RWPE1 (cell line): ENCODE measurements around the gene ASCL3.
"Not testable (repeated sequence)": the region's sequence is repeated elsewhere in the genome, so short reads cannot be mapped to it uniquely, and the experiment has no call there.

ENCODE experiments used
- CTCF ChIA-PET: fragments of 350-600 bp; sonication (Branson Sonifier 250); formaldehyde crosslinking; extraction: SDS; loops from one replicate; lab custom pipeline; 2021; lab: Yijun Ruan, JAX
- POLR2A ChIA-PET: fragments of 400-600 bp; formaldehyde crosslinking; extraction: SDS; loops from one replicate; lab custom pipeline; 2020; ENCODE audit warnings: antibody characterized with exemption; ENCODE audit not compliant: low non-redundant PET; lab: Yijun Ruan, JAX
- DNase-seq: peaks from one replicate; pipeline ENCODE4 v3.0.0; 2012; ENCODE audit warnings: low spot score
- H3K27ac ChIP-seq: fragments of 450-650 bp; 2 replicates; pipeline ENCODE4 v1.5.1; 2017
- TF ChIP-seq, protein P1 (sequence below): fragments of 450-650 bp; conservative IDR thresholded peaks from 2 replicates; pipeline ENCODE4 v1.5.1; 2017; ENCODE audit warnings: low read depth, mild to moderate bottlenecking

Gene ASCL3

DNA sequence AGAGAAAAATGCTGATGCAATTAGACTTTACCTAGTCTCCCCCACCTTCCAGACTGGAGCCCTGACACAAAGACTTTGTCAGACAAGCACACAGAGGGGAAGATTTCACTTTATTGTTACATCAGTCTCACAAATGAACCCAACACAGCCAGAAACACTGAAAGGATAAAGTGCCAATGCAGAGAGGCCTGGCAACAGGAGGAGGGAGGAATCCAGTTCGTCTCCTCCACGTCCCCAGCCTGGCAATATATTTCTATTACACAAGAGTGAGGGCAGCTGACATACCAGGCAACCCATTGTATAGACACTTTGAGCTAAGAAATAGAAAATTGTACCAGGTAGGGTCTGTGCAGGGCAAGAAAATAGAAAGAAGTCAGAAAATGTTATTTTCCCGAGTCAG, 37.7 kb upstream of the ASCL3 start:
- TF ChIP-seq, protein P1, sequence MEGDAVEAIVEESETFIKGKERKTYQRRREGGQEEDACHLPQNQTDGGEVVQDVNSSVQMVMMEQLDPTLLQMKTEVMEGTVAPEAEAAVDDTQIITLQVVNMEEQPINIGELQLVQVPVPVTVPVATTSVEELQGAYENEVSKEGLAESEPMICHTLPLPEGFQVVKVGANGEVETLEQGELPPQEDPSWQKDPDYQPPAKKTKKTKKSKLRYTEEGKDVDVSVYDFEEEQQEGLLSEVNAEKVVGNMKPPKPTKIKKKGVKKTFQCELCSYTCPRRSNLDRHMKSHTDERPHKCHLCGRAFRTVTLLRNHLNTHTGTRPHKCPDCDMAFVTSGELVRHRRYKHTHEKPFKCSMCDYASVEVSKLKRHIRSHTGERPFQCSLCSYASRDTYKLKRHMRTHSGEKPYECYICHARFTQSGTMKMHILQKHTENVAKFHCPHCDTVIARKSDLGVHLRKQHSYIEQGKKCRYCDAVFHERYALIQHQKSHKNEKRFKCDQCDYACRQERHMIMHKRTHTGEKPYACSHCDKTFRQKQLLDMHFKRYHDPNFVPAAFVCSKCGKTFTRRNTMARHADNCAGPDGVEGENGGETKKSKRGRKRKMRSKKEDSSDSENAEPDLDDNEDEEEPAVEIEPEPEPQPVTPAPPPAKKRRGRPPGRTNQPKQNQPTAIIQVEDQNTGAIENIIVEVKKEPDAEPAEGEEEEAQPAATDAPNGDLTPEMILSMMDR = no peak
- CTCF ChIA-PET = interaction anchor here (1.0 kb wide), 1 partner anchor 35 kb away, joined by 4 read pairs; no protein-coding TSS in a partner anchor
- DNase-seq = no peak
- no peak overlapping the region for H3K27ac ChIP-seq
- POLR2A ChIA-PET = no interaction called here

DNA sequence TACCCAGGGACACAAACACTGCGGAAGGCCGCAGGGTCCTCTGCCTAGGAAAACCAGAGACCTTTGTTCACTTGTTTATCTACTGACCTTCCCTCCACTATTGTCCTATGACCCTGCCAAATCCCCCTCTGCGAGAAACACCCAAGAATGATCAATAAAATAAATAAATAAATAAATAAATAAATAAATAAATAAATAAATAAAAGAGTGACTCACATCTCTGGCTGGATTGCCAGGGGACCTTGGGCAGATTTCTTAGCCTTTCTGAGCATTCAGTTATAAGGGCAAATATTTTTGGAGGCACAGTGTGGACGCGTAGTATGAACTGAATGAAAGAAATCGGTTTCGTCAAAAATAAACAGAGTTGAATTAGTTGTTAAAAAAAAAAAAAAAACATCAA, 36.5 kb upstream of the ASCL3 start:
- POLR2A ChIA-PET, CTCF ChIA-PET, DNase-seq, H3K27ac ChIP-seq: not testable (repeated sequence)

DNA sequence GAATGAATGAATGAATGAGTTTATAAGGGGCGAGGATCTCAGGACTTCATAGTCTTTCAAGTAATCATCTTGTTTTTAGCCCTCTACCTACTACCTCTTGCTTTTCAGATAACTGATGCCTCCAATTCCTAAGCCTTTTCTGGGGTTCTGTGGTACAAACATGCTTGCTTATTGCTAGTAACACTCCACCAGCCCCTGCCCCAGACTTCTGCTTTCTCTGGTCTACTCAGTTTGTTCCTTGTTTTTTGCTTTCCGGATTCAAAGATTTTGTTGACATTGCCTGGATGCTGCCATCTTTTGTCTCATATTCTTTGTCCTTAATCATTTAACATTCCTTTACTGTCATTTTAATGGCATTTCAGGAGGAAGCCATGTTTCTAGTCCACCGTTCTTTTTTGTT, 30.3 kb upstream of the ASCL3 start:
- no peak for DNase-seq
- TF ChIP-seq, protein P1 = no peak
- ChIA-PET CTCF (no interaction called here), POLR2A (no interaction called here)
- H3K27ac ChIP-seq = no peak overlapping the region

DNA sequence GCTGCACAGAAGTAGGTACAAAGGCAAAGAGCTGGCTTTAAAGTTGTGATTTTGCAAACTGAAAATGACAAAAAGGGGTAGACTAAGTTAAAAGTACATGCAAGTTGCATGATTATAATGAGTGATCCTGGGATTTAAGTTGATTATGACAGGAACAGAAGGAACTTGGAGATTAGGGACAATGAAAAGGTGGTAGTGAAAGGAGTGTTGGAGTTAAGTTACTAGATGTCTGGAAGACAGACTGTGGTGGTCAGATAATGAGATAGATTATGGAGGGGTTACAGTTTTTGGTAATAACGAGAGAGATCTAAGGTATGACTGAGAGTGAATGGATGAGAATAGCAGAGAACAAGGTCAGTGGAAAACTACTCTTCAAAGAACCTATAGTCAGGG, 29.1 kb upstream of the ASCL3 start:
- DNase-seq = no peak
- TF ChIP-seq, protein P1 = no peak
- H3K27ac ChIP-seq = no peak overlapping the region
- ChIA-PET POLR2A (no interaction called here), CTCF (no interaction called here)

DNA sequence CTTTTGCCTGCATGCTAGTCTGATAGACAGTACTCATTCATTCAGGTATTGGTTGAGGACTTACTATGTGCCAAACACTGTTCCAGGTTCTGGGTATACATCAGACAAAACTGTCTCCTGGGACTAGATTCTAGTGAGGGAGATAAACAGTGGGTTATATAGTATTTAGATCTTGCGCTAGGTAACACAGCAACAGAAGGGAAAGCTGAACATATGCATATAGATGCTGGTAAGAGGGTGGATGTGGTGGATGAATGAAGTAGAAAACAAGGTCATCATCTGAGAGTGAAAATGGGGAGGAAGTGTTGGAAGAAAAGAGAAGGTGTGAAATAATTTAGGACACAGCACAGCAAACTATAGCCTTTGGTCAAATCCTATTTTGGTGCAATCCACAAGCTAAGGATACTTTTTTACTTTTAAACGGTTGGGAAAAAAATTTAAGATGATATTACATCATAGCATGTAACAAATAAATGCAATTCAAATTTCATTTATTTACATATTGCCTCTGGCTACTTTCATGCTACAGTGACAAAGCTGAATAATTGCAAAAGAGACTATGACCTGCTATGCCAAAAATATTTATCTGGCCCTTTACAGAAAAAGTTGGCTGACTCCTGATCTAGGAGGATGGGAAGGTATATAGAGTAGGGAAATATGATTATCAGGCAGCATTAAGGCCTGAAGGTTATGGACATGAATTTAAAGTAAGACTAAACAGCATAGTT, 28.5 kb upstream of the ASCL3 start:
- TF ChIP-seq, protein P1 = no peak
- CTCF ChIA-PET = no interaction called here
- POLR2A ChIA-PET = no interaction called here

DNA sequence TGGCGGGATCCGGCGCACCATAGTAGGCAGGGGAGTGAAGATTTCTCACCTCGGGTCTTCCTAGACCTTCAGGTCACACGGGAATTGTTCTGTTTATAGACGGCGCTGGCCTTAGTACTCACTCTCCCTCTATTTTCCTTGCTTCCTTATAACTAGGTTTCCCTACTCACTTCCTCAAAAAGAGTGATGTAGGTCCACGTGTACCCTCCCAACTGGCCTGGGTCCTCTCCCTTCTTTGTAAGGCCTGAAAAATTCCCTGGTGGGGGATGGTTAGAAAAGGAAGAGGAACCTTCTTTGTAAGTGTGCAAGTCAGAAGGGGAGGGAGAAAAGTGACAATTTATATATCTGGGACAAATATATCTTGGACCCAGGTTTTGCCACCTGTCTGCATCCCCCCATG, 24.4 kb upstream of the ASCL3 start:
- CTCF ChIA-PET = no interaction called here
- TF ChIP-seq, protein P1 = no peak
- H3K27ac ChIP-seq = no peak overlapping the region
- no peak for DNase-seq
- POLR2A ChIA-PET = no interaction called here

More for the DNA sequence above, 28.5 kb upstream of the ASCL3 start:
- H3K27ac ChIP-seq = no peak overlapping the region
- no peak for DNase-seq
